GM12872 (cell line): Measurements from ENCODE around the gene ATE1.

Source experiments
- CTCF ChIP-seq: IDR thresholded peaks from 3 replicates; pipeline ENCODE4 v1.5.1; 2011; ENCODE audit warnings: low read depth, mild to moderate bottlenecking, low read length, moderate library complexity; ENCODE audit not compliant: insufficient read depth

ATE1 gene

GRCh38 chr10:121942749-121943416 is 15.1 kb upstream of the ATE1 start:
- TF ChIP-seq CTCF: no peak

GRCh38 chr10:121941532-121941931 is 13.7 kb upstream of the ATE1 start:
- no peak for TF ChIP-seq CTCF

GRCh38 chr10:121936295-121936694 is 8.5 kb upstream of the ATE1 start:
- no peak for TF ChIP-seq CTCF

GRCh38 chr10:121935702-121936101 is 7.9 kb upstream of the ATE1 start:
- TF ChIP-seq CTCF: no peak

GRCh38 chr10:121928528-121928884 is 675 bp upstream of the ATE1 start:
- TF ChIP-seq CTCF: no peak

GRCh38 chr10:121927318-121927840 is 452 bp downstream of the ATE1 start:
- TF ChIP-seq CTCF: no peak

- TF ChIP-seq CTCF: no peak
These were observed 1.0 kb downstream of the ATE1 start for GRCh38 chr10:121926671-121927317.
